Measurements from ENCODE around the gene DOK5.
"Not testable (repeated sequence)": the region's sequence is repeated elsewhere in the genome, so short reads cannot be mapped to it uniquely, and the experiment has no call there.

The DOK5 gene

GRCh38 chr20:54472607-54473006, 2.8 kb upstream of the DOK5 start:
- DNase-seq: no peak

DNA sequence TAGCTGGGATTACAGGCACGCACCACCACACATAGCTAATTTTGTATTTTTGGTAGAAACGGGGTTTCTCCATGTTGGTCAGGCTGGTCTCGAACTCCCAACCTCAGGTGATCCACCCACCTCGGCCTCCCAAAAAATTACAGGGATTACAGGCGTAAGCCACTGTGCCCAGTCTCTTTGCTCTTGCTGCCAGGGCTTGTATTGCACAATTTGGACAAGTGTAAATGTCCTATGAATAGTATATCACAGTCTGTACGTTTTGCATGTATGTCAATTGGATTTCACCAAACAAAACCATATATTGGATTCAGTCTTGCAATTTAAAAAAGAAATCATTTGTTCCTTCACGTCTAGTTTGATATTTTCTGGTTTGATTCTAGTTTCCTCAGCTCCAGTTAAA, 2.1 kb upstream of the DOK5 start:
- no peak for DNase-seq

GRCh38 chr20:54474046-54474445, 1.3 kb upstream of the DOK5 start:
- DNase-seq: no peak

GRCh38 chr20:54474866-54475265, 527 bp upstream of the DOK5 start:
- no peak for DNase-seq

DNA sequence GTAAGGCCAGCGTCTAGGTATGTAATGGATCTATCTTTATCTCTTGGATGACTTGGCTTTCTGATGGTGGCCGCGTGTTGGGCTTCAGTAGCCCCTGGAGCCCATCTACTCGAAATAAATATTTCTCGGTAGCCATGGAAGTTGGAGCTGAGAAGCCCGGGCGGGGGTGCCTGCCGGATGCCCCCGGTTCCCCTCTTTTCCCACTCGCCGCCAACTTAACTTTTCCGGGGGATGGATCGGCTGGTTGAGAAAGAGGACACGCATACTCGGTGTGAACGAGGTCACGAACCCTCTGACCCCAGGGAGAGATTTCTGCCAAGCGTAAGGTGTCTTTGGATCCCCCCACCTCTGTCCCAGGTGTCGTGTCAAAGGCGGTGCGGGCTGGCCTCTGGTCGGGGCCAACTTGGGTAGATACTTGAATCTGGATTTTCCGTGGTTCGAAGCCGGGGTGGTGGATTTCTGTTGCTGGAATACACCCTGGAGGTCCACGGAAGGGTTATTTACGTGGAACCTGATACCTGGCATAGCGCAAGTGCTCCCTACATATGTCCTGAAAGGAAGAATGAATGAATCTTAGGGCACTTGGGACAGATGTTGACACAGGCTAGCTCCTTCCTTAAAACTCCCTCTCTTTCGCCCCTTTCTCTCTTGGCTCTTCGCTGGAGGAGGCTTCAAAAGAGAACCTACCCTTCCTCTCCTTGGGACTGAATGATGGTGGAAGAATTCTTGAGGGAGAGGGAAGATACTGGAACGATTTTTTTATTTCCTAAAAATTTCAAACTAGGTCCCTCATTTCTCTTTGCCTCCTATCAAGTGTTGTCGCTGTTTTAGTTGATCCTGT, 996 bp downstream of the DOK5 start:
- no peak for DNase-seq

DNA sequence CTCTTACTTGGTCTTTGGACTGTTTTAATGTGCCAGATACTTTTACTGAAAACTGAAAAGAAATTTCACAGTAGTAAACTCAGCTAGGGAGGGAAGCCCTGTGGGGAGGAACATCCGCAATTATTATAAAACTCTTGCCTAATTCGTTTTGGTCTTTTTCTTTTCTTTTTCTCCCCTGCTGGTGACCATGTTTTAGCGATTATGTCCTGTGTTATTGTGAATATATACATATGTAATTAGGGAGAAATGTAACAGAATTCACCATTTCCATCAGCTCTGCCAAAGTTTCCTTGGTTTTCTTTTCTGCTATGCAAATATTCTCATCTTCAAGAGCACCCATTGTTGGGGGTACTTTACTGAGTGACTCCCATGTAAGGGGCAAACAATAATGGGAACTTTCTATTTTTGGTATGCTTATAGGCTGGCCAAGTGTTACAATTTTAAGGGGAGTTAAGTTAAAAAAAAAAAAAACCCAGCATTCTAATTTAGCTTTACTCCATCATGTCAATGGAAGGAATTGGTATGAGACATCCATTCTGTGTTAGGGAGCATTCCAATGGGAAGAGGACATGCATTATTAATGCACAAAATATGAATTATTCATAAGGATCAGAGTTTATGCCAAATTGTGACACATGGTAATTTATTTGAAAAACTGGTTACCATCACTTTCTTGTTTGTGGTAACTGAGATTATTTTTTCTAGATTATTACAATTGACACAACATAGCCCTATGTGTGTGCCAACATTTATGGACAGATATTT, 2.0 kb downstream of the DOK5 start:
- no peak for DNase-seq

DNA sequence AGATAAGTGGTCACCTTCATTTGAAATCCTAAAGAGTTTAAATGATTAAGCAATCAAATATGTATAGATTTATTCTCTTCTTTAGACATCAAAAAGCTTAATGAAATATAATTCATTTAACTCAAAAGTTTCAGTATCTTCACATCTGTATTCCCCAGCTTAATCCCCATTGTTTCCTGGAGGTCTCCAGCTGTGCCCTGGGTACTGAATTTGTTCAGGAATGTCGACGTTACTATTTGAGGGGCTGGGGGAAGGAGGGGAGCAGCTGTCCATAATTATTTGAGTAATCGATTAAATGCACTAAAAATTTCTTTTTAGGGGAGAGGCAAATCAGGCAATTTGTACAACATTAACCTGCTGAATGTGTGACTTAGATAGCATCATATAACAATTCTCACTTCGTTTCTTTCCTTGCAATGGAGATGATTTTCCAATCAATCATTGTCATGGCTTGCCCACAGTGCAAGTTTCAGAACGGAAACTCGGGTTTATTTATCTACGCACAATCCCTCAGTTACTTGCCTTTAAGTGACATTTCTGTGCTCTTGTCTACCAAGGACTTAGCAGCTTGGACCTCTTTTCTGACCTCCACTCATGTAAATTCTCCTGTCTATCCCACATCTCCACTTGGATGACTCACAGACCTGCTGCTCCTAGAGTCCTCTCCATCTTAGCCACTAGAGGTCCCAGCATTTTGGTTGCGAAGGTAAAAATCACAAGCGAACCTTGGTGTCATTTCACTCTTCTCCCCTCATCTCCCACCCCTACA, 3.9 kb downstream of the DOK5 start:
- DNase-seq: no peak

DNA sequence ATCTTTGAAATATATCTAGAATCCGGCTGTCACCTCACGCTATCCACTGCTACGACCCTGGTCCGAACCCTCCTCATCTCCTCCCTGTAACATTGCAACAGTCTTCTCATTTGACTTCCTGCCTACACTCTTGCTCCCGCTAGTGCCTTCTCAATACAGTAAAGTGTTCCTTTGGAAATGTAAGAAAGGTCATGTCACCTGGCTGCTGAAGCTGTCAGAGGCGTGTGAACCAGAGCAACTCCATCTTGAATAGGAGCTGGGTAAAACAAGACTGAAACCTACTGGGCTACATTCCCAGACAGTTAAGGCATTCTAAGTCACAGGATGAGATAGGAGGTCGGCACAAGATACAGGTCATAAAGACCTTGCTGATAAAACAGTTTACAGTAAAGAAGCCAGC, 4.5 kb downstream of the DOK5 start:
- DNase-seq: not testable (repeated sequence)

DNA sequence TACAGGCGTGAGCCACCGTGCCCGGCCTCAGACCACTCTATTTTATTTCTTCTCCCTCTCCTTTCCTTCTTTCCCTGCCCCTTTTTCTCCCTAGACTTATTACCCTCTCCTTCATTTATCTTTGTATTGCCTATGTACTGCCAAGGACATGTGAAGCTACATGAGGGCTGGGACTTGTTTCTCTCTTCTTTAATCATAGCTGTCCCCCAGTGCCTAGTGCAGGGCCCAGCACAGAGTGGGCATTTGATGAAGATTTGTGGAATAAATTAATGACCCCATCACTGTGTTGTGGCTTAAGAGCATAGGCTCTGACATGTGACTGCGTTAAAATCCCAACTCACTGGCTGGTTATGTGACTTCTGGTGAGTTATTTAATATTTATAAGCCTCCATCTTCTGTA, 6.0 kb downstream of the DOK5 start:
- no peak for DNase-seq

- no peak for DNase-seq
Observed at GRCh38 chr20:54485631-54486030, 10.2 kb downstream of the DOK5 start.

GRCh38 chr20:54486585-54486984, 11.2 kb downstream of the DOK5 start:
- no peak for DNase-seq

- no peak for DNase-seq
Observed at GRCh38 chr20:54488442-54488841, 13.0 kb downstream of the DOK5 start.

- DNase-seq: no peak
Observed at GRCh38 chr20:54491506-54491905, 16.1 kb downstream of the DOK5 start.

DNA sequence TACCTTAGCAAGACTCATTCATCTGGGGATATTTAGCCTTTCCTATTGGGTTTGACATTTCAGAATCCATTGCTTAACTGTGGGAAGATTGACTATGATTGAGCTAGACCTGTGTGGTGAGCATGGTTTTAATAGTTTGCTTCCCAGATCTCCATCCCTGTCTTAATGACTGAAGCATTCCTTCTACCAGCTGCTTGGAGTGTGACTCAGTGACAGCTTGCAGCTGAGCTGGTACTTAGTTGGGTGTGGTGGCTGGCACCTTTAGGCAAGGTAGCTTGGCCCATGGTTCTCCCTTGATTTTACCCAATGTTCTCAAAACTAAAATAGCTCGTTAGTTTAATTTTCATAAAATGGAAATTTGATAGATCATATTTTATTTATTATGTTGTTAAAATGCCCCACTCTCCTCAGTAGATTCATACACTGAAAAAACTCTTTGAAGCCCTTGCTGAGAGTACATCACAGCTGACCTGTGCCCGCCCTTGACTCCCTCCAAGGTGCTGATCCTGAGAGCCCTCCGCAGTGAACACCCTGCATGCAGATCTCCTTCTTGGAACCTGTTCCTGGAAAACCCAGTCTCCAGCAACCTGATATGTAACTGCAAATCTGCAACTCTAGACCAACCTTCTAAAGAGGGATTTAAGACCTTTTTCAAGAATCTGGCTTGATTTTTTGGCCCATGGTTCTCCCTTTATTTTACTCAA, 19.1 kb downstream of the DOK5 start:
- no peak for DNase-seq

DNA sequence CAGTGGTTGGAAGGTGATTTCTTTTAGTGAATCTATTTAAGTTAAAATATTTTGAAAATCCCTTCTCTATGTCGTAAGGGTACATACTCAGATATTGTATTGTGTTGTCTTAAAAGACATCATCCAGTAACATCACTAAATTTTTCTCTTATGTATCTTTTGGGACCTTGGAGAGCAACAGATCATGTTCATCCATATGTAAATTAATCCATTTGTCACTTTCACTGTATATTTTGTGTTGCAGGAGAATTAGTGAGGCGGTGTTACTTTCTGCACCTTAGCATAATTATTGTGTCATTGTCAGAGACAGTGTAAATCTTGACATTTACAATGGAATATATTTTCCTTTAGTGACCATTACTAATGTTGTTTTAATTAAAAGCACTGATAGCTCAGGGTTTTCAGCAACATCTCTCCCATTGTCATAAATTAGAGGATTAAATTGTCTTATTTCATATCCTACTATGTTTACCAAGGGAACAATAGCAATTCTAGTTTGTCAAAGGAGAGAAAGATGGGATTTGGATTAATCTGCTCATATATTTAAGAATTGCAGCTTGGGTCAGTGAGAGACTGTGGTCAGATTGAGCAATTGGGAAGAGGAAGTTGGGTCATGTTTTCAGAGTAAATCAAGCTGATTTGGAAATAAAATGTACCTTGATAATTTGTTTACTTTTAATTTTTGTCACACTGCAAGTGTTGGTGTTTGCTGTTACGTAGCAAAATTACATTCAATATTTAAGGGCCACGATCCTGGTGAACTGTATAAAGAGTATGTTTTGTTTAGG, 22.7 kb downstream of the DOK5 start:
- no peak for DNase-seq

GRCh38 chr20:54499111-54499510, 23.7 kb downstream of the DOK5 start:
- DNase-seq: no peak

- DNase-seq: no peak
Observed at GRCh38 chr20:54502179-54502578, 26.8 kb downstream of the DOK5 start.

GRCh38 chr20:54506643-54507042, 31.2 kb downstream of the DOK5 start:
- no peak for DNase-seq

- no peak for DNase-seq
Observed at GRCh38 chr20:54510541-54511129, 35.2 kb downstream of the DOK5 start.

DNA sequence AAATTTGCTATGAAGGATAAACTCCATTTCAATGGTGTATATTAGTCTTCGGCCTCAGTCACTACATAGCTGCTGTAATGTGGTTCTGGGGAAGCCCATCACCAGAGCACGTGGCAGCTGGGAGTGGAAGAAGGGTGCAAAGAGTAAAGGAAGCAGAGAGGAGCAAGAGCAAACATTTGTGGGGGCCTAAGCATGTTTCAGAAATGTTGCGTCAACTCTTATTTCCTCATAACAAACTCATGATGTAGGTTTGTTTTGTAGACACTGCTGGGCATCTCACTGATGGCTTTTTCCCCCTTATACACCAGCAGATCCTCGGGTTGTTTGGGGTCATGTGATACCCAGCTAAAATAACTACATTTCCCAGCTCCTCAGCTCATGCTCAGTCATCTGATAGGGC, 37.3 kb downstream of the DOK5 start:
- no peak for DNase-seq

DNA sequence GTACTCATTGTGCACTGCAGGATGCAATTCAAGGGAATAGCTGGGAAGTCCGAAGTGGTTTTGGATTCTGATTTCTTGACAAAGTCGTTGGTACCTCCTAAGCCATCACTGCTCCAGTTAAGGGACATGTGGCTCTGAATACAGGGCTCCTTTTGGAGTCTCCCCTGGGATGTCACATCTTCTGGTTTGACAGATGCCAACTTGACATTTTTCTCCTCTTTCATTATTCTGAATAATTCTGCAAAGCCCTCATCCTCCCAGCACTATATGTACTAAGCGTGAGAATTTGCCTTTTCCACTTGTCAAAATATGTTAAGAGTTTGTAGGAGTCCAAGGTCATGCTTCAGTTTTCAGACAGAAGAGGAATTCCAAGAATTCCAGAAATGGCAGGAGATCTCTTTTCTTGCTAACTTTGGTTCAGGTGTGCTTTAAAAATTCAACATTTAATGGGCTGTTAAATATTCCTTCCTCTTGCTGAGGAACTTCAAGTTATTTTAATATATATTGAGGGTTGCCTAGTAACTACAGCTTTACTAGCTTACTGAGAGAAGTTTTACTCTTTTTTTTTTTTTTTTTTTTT, 38.7 kb downstream of the DOK5 start:
- DNase-seq: no peak
